HG03432 (cell line): ENCODE data around the gene DNAI2.
A peak's percentile ranks its signal among the peaks of the same experiment; 100 is the strongest.

ENCODE experiments used
- ATAC-seq: cut with Tn5 transposase; IDR thresholded peaks from one replicate; pipeline ENCODE4 v1.9.1; 2021; ENCODE audit warnings: mild to moderate bottlenecking, moderate library complexity; ENCODE audit not compliant: unreplicated experiment

Gene DNAI2

DNA sequence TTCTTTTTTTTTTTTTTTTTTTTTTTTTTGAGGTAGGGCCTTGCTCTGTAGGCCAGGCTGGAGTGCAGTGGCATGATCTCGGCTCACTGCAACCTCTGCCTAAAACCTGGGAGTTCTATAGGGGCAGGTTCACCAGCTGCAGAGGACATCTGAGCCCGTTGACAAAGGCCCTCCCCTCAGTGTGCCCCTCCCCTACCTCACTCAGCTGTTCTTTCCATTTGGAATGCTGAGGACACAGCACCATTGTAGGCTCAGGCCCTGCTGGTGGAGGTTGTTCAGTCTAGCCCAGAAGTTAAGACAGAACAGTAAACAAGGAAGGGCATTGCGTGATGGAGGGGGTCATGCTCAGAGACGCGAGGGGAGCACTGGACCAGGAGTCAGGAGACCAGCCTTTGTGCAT lies 30.1 kb downstream of the DNAI2 start:
- ATAC-seq, result no peak

- no peak for ATAC-seq
Observed at GRCh38 chr17:74305865-74306654, 32.0 kb downstream of the DNAI2 start.

DNA sequence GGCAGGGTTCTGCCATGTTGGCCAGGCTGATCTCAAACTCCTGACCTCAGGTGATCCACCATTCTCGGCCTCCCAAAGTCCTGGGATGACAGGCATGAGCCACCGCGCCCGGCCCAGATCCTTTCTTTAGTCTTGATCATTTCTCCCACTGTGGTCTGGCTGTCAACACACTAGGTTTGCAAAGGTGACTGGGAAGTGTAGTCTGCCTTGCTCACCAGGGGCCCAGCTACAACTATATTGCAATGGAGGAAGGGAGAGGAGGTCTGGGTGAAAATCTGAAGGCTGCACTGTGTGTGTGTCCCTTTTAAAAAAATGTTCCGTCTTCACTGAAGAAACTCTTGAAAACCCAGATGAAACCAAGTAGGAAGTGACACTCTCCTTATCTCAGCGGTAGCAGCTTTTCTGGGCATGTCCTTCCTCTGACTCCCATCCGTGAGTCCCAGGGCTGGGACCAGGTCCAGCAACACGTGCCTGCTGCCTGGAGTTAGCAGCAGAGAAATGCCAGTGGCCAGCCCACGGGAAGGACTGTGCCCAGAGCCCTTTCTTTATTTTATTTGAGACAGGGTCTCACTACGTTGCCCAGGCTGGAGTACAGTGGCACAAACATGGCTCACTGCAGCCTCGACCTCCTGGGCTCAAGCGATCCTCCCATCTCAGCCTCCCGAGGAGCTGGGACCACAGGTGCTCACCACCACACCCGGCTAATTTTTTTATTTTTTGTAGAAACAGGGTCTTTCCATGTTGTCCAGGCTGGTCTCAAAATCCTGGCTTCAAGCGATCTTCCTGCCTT lies 34.1 kb downstream of the DNAI2 start:
- ATAC-seq, result no peak

GRCh38 chr17:74309902-74310301 lies 35.9 kb downstream of the DNAI2 start:
- no peak for ATAC-seq

- ATAC-seq, result no peak
Observed at GRCh38 chr17:74314877-74315276, 40.8 kb downstream of the DNAI2 start.

- no peak for ATAC-seq
Observed at GRCh38 chr17:74316220-74316619, 42.2 kb downstream of the DNAI2 start.

DNA sequence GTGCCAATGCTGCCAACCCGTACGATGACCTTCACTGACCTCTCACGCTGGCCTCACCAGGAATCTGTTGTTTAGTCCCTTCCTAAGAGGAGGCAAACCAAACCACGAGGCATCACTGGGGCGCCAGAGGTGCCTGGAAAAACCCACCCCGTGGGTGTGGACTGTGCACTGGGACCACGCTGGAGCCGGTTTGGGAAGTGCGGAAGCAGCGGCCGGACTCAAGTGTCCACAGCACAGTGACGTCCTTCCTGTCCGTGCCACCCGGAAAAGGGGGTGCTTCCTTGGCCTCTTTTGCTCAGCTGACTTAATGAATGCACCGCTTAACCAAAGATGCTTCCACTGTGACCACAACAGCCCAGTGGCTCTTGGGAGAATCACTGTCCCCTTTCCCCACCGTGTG lies 43.0 kb downstream of the DNAI2 start:
- ATAC-seq, result no peak

DNA sequence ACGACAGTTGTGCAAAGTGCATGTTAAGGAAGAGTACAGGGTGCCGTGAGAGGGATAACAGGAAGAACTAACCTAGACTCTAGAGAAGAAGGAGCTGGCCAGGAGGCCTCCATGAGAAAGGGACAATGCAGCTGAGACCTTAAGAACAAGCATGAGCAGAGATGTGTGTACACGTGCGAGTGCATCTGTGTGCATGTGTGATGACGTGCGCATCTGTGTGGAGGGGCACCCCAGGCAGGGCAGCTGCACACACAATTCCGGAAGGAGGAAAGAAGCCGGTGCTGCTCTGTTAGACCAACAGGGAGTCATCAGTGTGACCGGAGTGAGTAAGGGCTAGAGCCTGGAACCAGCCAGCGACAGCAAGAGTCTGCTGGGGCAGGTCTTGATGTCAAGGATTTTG lies 44.4 kb downstream of the DNAI2 start:
- no peak for ATAC-seq

DNA sequence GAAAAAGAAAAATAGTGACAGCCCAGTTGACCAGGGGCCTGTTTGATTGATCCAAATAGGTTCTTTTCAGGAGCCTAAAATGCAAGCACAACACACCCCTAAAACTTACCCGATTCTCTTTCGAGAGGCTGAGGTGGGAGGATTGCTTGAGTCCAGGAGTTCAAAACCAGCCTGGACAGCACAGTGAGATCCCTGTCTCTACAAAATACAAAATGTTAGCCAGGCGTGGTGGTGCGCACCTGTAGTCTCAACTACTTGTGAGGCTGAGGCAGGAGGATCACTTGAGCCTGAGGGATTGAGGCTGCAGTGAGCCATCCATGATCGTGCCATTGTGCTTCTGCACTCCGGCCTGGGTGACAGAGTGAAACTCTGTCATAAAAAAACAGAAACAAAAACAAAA lies 50.5 kb downstream of the DNAI2 start:
- ATAC-seq, result no peak

DNA sequence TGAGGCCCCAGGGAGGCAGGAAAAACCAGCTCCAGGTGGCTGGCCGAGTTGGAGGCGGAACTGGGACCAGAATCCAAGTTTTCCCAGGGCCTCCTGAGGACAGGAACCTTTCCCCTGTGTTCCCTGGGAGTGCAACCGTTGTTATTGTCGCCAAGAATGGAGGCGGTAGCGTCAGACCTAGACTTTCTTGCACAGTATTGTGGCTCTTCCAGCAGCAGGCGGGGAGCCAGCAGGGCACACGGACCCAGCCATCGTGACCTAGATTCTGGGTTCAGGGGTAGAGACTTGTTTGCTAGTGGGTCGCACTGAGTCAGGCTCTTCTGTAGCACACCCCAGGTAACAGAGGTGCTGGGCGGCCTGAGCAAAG lies 51.3 kb downstream of the DNAI2 start:
- peak; percentile 8 for ATAC-seq

DNA sequence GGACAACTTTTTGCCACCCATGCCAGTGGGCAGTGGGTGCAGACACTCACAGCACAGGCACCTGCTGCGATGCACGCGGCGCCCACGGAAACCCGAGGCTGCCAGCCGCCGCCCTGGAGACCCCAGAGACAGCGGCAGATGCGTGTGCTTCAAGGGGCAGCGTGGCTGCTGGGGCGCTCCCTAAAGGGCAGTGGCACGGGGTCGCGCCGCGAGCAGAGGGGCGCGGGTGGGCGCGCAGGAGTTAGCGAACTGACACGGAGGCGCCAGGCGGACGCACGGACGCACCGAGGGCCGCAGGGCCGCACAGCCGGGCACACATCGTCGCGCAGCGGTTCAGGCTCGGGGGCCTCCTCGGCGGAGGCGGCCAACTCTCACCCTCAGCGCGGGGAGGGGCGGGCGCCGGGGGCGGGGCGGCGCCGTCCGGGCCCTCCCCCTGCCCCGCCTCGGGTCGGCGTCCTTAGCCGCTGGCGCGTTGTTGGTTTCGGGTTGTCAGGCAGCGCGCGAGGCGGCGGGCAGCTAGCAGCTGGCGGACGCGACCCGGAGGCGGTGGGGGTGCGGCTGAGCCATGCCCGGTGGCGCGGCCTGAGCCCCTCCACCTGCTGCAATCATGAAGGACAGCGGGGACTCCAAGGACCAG lies 51.8 kb downstream of the DNAI2 start, which contains the start of gene KIF19:
TSS of gene KIF19 (plus strand) at position 484 of the 637 bp plus-strand sequence. CDS start at position 608, 124 bp downstream.
- ATAC-seq, result peak; percentile 75

DNA sequence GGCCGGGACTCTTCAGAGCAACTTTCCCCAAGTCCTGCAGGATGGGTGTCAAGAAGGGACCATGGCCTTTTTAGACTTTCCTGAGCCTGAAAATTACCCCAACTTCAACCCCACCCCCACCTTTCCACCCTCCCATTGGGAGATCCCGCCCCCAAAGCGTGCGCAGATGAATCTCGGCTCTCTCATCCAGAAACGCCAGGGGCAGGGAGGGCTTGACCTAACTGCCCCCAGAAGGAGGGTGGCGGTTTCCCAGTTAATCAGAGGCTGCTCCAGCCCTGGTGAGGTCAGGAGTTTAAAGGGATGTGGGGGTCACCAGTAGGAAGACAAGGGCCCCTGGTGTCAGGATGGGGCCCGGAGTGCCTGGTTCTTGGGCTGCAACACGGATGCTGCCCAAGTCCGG lies 52.5 kb downstream of the DNAI2 start:
- ATAC-seq, result no peak

DNA sequence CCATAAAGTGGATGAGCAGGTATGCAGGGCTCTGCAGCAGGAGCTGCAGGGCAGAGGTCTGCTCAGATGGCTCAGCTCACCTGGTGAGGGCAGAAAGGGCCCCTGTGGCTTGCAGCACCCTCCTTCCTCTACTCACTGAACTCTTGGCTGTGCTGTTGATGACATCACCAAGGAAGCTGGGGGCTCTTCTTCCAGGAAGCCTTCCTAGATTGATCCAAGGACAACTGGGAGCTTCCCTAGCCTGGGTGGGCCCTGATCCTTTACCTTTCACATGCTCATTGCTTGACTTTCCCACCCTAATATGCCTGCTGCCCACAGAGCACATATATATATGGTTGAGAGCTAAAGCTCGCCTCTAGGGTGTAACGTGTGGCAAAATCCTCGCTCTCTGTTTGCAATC lies 54.5 kb downstream of the DNAI2 start:
- no peak for ATAC-seq

DNA sequence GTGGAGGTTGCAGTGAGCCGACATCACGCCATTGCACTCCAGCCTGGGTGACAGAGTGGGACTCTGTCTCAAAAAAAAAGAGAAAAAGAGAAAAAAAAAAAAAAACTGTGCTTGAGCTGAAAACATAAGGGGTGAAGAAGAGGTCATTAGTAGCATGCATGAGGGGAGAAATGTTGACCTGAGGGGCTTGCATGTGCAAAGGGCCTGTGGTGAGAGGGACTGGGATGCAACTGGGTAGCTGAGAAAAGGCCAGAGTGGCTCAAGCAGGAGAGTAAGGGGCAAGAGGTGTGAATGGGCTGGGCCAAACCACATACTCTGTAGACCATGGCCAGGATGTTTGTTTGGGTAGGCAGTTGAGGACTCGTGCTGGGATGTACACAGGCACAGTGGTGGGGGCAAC lies 55.3 kb downstream of the DNAI2 start:
- ATAC-seq, result no peak

- no peak for ATAC-seq
Observed at GRCh38 chr17:74330446-74330845, 56.4 kb downstream of the DNAI2 start.

DNA sequence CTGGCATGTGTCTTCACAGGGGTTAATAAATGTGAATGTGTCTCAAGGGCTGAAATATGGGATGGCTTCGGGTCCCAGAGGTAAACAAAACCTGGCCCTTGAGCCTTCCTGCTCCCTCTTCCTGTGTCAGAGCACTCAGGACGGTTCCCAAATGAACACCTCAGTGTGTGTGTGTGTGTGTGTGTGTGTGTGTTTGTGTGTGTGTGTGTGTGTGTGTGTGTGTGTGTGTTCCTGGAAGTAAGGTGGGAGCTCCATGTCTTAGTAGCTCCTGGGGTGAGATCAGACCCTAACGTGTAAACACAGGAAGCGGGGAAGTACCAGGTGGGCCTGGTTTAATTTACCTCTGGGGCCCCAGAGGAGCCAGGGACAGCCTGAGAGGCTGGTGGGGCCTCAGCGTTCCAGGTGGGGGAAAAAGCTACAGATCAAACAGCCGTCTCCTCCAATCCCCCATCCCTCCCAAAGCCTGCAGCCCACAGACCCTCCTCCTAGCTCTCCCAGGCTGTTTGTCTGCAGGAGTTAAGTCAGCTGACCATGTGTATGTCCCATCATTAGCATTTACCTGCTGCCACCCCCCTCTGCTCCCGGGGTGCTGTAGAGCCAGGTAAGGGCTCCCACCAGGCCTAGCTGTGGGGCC lies 58.1 kb downstream of the DNAI2 start:
- ATAC-seq, result no peak

DNA sequence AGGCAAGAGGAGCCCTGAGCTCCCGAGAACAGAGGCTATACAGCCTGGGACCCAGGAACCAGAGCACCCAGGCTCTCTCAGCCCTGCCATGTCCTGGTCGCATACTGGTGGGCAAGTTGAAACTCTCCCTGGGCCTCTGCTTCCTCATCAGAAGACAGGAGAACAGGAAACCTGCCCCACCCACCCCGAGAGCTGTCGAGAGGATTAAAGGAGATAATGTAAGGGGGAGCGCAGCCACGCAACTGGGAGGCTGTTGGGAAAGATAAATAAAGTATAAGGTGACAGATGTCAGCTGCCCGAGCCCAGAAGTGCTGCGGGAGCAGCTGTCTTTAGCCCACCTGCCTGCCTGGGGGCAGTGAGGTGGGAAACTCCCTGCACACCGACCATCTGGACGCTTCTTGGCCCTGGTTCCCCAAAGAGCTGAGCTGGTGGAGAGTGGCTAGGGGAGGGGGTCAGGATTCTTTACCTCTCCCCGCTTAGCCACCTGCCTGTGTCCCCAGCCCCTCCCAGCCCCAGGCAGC lies 58.8 kb downstream of the DNAI2 start:
- no peak for ATAC-seq

GRCh38 chr17:74334393-74335039 lies 60.5 kb downstream of the DNAI2 start:
- no peak for ATAC-seq

- ATAC-seq, result no peak
Observed at GRCh38 chr17:74335529-74336062, 61.6 kb downstream of the DNAI2 start.

DNA sequence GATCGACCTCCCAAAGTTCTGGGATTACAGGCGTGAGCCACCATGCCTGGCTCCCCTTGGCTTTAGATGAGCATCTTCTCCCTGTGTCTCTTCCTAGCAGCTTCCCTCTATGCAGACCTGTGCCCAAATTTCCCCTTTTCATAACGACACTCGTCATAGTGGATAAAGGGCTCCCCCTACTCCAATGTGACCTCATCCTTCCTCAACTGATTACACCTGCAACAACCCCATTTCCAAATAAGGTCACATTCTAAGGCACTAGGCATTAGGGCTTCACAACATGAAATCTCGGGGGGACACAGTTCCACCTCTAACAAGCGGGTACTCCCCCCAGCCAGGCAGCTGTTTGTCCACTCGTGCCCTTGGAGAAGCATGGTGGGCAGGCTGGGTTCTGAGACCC lies 62.3 kb downstream of the DNAI2 start:
- ATAC-seq, result no peak
